Hepatic stellate cell (primary cell): ENCODE data around the gene C20orf144.
A peak's percentile ranks its signal among the peaks of the same experiment; 100 is the strongest.
"Not testable (repeated sequence)": the region's sequence is repeated elsewhere in the genome, so short reads cannot be mapped to it uniquely, and the experiment has no call there.

Experiments
- DNase-seq: peaks from one replicate; pipeline ENCODE4 v3.0.0; 2011; ENCODE audit warnings: low spot score

C20orf144 gene

DNA sequence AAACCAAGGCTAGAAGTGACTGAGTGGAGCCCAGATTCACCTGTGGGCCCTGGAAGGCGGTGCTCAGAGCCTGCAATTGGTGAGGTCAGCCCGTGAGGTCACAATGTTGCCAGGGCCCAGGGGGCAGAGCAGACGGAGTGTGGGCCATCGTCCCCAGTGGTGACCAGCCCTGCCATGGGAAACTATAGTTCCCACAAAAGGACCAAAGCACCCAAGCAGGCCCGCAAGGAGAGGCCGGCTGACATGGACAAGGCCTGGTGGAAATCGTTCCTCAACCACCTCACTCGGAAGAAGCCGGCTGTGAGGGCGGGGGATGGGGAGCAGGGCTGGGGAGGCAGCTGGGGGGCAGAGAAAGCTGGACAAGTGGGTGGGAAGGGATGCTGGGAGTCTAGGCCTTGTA is at the start of gene C20orf144:
TSS of gene C20orf144 (plus strand) at position 156 of the 400 bp plus-strand sequence. CDS start at position 175, 19 bp downstream.
- DNase-seq = no peak

DNA sequence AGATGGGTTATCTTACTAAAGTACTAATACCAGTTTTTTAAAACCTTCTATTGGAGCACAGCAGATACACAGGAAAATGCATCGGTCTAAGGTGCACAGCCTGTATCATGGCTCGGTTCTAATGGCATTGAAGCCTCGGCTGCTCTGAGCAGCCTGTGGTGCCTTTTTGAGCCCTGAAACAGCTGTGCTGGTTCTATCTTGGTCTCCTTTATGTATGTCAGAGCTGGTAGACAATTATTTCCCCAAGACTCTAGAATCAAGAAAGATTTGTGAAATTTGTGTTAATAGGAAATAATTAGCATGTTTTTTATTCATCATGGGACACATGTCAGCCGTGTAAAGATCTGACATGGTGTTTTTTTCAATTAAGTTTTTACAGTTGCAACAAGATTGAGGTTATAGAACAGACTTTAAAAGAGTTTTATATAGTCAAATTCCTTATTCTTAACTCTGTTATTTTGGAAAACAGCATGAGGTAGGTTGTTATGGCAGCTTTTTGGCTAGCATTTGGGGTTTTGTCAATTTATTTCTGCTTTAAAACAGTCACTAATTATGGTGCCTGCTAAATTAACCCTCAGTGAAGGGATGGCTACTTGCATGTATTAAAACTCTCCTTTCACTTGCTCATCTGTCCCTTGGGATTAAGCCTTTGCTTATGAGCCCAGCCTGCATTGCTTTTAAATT is 40.3 kb upstream of the C20orf144 start:
- no peak for DNase-seq

DNA sequence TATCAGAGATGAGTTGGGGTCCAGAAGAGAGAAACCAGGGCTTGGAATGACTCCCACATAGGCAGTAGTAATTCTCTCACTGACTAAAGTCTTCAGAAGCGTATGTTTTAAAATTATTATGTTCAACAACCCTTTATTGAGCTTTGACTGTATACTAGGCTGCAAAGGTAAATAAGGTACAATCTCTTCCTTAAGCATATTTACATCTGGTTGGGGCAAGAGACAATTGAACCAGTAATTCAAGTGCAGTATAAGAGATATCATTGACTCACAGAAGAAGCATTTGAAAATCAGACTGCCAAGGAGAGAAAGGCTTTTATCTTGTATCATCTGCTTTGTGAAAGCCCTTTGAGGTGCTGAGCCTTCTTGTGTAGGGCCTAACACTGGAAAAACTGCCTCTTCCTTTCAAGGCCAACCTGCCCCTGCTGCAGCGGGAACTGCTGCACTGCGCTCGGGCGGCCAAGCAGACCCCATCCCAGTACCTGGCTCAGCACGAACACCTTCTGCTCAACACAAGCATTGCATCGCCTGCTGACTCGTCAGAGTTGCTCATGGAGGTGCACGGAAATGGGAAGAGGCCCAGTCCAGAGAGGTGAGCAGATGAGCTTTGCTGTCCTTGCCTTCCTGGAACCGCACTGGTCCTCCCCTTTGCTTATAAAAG is 39.3 kb upstream of the C20orf144 start:
- no peak for DNase-seq

DNA sequence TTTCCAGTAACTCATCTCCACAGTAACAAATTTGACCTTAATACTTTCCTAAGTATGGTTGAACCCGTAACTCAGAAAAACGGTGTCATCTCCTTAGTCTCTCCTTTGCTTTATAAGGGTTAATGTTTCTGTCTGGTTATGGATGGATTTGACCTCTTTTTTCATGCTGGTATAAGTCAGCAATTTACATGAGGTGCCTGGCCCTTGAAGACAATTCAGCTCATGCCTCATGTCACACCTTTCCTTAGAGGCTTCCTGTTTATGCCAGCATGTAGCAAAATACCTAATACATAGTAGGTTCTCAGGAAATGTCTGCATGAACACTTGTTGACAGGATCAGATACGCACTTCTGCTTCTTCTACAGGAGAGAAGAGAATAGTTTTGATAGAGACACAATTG is 37.7 kb upstream of the C20orf144 start:
- no peak for DNase-seq

DNA sequence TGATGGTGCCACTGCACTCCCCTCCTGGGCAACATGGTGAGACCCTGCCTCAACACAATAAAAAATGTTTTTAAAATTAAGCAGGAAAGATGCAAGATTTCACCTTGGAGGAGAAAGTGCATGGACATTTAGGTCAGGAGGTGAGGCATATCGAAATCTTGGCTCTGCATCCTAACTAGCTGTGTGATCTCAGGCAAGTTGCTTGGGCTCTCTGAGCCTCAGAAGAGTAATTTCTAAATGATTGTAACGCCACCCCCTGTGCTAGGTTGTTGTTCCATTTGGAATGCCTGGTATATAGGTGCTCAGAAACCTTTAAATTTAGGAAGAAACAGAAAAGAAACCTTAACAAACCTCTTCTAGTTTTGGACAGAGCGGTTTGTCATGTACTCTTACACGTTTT is 35.9 kb upstream of the C20orf144 start:
- DNase-seq = no peak

DNA sequence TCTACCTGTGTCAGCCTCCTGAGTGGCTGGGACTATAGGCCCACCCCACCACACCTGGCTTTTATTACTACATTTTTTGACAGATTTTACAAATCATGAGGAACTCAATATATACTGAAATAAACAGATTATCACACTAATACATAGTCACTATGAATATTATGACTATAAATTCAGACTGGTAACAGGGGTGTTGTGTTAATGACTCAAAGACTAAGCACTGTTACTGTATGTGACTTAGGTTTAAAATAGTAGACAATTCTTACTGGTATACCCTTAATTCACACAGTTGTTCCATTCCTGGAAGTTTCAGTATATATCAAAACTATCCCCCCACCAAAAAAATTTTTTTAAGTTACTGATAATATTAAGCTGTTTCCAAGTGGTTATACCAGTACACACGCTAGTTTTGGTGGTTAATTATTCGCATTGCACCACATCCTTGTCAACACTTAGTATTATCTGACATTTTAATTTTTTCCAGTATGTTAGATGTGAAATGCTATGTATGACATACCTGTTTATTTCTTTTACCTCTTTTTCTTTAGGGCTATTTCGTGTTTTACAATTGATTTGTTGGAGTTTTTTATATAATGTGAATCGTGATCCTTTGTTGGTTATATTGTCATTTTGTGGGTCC is 34.4 kb upstream of the C20orf144 start:
- DNase-seq = no peak

DNA sequence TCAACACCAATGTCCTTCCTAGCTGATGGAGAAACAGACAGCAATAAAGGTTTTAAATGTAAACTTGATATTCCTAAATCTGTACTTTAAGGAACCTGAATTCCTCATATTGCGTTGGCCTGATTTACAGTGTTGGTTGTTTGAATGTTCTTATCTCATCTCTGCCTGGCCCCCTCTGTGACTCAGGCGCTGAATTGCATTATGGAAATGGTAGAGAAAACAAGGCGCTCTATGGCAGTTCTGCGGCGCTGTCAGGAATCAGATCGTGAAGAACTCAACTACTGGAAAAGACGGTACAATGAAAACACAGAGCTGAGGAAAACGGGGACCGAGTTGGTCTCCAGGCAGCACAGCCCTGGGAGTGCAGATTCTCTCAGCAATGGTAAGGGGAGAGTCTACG is 32.6 kb upstream of the C20orf144 start:
- DNase-seq = no peak

DNA sequence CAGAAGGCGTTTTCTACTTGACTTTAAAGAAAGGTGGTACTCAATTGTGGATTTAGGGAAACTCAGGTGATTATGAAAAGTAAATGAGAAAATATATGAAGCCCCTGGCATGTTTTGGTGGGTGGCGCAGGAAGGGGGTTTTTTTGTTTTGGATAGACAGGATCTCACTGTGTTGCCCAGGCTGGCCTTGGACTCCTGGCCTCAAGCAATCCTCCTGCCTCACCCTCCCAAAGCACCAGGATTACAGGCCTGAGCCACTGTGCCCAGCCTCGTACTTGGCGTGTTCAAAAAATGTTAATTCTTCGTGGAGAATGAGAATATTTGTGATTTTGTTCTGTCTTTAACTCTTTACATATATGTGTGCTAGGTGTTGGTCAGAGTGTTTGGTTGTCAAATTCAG is 32.1 kb upstream of the C20orf144 start:
- DNase-seq = no peak

DNA sequence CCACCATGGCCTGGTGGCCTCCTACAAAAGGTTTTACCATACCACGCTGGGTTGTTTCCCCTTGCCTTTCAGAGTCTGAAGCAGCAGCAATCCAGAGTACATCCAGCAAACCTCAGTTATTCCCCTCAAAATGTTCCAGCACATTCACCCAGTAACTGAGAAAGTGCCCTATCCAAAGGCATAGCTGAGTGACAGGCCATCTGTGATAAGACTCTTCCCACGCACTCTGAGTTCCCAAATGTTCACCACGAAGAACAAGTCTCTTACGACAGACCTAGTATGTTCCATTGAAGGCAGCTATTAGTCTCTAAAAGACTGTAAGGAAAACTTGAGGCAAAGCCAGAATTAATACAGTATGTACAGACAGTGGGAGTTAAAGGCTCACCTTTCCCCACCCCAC is 31.6 kb upstream of the C20orf144 start:
- no peak for DNase-seq

DNA sequence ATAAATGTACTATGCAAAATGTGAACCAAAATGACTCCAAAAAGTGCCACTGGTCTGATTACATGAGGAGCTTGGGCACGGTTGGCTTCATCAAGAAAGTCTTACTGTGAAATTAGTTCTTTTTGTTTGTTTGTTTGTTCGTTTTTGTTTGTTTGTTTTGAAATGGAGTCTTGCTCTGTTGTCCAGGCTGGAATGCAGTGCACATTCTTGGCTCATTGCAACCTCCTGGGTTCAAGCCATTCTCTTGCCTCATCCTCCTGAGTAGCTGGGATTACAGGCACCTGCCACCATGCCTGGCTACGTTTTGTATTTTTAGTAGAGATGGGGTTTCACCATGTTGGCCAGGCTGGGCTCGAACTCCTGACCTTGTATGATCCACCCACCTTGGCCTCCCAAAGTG is 30.2 kb upstream of the C20orf144 start:
- not testable (repeated sequence) for DNase-seq

DNA sequence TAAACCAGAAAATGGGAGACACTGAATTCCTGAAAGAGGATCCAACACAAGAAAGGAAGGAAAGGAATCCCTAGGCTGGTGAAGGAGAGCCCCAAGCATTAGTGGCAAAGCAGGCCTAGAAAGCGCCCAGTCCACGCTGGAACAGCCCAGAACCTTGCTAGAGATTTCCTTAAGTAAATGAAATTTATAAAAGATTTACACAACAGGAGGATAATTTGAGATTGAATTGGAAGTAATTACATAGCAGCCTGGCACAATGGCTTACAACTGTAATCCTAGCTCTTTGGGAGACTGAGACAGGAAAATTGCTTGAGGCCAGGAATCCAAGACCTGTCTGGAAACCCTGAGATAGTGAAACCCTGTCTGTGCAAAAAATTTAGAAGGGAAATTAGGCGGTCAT is 26.8 kb upstream of the C20orf144 start:
- DNase-seq = no peak

DNA sequence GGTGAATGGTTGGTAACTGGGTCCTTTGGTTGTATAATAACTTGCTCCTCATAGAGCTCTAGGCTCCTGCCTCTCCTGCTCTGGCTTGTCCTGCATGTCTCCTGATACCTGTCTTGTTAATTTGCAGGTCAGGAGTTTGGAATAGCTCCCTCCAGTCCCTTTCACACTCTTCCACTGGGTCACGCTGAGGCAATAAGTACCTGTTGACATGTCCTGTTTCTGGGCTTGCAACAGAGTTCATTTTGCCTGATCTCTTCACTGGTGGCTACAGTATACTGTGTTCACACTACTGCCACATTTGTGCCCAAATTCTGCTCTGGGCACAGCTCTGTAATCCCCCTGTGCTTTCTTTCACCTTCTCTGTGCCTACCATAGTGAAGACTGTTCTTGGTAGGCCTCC is 25.4 kb upstream of the C20orf144 start:
- no peak for DNase-seq

DNA sequence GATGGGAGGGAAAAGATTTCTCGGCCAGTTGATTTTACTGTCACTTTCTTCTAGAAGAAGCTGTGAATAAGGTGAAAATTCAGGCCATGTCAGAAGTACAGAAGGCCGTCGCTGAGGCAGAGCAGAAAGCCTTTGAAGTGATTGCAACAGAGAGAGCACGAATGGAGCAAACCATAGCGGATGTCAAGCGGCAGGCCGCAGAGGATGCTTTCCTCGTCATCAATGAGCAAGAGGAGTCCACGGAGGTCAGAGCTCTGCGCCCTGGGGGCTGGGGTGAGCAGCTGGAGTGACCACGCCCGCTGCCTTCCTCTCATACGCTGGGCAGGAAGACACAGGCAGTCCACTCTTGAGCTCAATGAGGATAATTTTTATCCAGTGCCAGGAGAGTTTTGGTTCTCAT is 21.8 kb upstream of the C20orf144 start:
- no peak for DNase-seq

DNA sequence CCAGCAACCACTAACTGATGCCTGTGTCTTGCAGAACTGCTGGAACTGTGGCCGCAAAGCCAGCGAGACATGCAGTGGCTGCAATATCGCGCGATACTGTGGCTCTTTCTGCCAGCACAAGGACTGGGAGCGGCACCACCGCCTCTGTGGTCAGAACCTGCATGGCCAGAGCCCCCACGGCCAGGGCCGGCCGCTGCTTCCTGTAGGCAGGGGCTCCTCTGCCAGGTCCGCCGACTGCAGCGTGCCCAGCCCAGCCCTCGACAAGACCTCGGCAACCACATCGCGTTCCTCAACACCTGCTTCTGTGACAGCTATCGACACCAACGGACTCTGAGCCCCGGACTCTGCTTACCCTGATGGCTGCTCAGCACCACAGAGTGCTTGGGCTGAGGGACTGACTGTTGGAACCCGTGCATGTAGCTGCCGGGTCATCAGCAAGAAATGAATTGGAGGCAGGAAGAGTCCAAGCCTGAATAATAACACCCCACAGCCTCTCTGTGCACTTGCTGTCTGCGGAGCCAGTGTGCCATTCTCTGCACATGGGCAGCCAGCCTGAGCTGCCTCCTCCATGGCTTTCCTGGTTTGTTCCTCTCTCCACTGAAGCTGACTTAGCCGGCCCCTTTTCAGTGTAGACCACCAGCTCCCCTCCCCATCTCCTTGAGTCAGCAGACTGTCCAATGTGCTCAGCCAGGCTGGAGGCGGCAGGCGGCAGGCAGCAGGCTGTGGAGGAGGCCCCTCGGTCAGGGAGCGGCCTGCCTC is 17.6 kb upstream of the C20orf144 start:
- DNase-seq = no peak

DNA sequence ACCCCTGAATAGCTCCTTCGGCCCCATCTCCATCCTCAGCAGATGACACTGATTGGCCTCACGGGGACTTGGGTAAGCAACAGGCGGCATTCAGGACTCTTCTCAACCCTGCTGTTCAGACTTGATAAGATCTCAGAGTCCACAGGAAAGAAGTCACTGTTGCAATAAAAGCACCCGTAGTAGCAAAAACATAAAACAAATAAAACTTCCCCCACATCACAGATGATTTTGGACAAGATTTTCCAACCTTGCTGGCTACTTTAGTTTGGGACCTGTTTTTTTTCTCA is 17.1 kb upstream of the C20orf144 start:
- no peak for DNase-seq

DNA sequence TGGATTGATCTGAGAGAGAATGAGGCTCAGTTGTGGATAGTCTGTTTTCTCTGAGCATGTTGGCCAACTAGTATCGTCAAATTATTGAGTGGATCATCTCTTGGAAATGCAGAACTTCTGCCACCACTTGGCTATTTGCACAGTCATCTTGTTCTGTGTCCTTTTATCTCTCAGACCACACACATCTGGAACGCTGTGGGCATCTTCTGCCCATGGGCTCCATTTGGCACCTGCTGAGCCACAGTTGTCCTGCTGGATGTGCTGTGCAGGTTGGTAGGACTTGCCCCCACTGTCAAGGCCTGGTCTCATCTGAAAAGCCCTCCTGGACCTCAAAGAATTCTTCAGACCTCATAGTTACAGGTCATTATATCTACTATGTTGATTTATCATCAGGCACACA is 16.7 kb upstream of the C20orf144 start:
- DNase-seq = no peak

DNA sequence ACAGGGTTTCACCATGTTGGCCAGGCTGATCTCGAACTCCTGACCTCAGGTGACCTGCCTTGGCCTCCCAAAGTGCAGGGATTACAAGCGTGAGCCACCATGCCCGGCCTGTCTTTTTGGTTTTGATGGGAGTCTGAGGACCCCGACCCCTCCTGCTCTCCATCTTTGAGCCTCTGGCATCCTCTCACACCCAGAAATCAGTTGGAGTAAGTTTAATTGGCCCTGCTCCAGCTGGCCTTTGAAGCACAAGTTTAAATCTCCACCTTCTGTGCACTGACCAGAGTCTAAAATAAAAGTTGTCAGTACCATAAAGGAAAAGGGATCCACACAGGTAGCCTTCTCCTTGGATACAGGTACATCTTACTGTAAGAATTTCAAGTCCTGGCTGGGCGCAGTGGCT is 15.9 kb upstream of the C20orf144 start:
- no peak for DNase-seq

DNA sequence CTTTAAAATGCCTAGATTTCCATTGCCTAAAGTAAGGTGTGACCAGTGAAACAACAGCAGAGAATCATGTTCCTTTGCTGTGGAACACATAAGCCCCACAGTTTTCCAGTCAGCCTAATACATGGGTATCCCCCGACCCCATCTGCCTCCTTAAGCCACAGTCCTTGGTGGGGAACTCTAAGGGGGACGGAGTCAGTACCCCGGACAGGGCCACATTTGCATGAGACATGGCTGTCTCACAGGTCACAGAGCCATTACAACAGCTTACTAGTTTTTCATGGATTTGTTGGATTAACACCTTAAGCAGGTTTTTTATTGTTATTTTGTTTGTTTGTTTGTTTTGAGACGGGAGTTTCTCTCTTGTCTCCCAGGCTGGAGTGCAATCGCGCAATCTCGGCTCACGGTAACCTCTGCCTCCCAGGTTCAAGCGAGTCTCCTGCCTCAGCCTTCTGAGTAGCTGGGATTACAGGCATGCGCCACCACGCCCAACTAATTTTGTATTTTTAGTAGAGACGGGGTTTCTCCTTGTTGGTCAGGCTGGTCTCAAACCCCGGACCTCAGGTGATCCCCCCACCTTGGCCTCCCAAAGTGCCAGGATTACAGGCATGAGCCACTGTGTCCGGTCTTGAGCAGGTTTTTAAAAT is 15.0 kb upstream of the C20orf144 start:
- not testable (repeated sequence) for DNase-seq

DNA sequence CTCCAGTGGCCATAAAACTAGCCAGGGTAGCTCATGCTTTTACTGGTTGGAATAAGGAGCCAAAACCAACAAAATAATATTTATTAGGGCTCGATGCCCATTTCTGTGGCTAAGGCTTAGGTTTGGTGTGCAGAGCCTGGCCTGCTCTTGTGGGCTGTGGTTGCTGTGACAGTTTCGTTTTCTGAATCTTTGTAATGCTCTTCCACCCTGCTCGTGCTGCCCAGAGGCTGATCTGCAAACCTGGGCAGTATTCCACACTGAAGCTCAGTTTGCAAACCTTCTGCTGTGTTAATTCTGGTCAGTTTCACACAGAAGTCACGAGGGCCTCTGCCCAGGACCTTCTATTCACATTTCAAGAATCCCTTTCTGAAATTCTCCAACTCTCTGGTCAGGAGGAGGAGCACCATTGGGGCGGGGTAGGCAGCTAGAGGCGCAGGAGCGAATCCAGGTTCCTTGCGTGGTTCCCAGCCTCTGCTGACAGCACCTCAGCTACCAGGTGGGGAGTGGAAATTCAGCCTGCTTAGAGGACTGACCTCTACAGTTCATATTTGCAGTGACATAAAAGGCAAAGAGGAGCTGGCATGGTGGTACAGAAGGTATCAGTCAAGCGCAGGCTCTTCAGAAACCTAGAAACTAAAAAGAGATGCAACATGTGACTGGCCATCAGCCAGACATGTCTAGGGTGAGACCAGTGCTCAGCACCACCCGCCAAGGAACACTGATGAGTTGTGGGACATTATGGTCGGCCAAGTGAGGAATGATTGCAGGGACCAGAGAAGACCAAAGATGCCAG is 14.3 kb upstream of the C20orf144 start:
- peak; percentile 95 for DNase-seq

DNA sequence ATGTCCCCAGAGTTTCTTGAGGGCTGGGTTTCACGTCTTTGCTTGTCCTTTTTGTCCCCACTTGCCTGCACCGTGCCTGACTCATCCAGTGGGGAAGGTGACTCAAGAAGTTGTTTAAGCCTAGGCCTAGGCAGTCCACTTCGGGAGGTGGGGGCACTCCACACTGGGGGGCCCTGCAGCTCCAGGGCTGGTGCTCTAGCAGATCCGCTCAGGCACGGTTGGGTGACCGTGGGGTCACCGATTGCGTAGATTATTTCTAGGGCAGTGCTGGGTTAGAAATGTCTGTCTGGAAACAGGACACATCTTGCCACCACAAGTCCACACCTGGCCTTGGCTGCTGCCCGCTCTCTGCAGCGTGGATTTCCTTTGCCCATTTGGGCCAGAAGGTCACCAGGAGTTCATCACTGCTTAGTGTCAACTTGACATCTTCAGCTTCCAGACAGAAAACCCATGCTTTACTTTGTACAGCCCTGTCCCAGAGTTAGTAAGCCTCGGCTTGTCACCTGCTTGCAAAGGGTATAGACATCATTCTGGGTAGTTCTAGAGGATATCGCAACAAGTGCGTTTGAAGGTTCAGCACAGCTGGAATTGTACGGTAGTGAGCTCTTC is 13.6 kb upstream of the C20orf144 start:
- no peak for DNase-seq

DNA sequence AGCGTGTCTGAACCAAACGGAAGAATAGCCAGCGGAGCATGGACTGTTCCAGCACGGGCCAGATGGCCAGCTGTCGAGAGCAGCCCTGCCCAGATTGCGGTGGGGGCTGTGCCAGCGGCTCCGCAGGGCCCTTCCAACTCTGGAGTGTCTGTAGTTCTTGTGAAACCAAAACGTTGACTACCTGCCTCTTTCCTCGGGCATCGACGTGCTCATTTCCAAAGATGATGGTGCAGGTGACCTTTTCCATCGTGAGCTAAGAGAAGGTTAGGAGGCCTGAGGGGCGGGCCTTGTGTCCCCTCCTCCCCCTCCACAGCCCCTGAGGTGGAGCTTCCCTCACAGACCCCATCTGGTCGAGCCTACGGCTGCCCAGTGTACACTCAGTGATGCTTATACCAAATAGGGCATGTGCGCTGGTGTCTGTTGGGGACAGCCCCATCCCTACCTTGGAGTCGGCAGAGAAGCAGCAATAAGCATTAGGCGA is 12.9 kb upstream of the C20orf144 start:
- DNase-seq = no peak
